GM18951 (cell line): ENCODE results near the gene NMT1.

Experiments
- POLR2A ChIP-seq: IDR thresholded peaks from 4 replicates; pipeline ENCODE4 v1.6.1; 2011; ENCODE audit warnings: mild to moderate bottlenecking; ENCODE audit not compliant: insufficient read length, insufficient read depth; ENCODE audit errors: extremely low read depth
- in situ Hi-C: fragments of 300-500 bp; cut with MboI; formaldehyde crosslinking; loops from one replicate; pipeline ENCODE4 v1.12.0; 2022; ENCODE audit warnings: low sequenced_read_pairs, mixed read lengths, inconsistent platforms; ENCODE audit not compliant: unreplicated experiment

Gene NMT1

GRCh38 chr17:45137561-45138305 lies 76.6 kb downstream of the NMT1 start:
- in situ Hi-C loops: loop anchor here (5.0 kb wide), 1 partner anchor 60 kb away; no protein-coding TSS in a partner anchor
- no peak for TF ChIP-seq POLR2A

- no peak for TF ChIP-seq POLR2A
Observed at GRCh38 chr17:45138911-45139532, 77.9 kb downstream of the NMT1 start.

GRCh38 chr17:45139533-45139920 lies 78.4 kb downstream of the NMT1 start:
- no peak for TF ChIP-seq POLR2A
- in situ Hi-C loops: loop anchor here (5.0 kb wide), 1 partner anchor 58 kb away; no protein-coding TSS in a partner anchor

More at GRCh38 chr17:45138911-45139532, 77.9 kb downstream of the NMT1 start:
- in situ Hi-C loops: loop anchor here (5.0 kb wide), 1 partner anchor 58 kb away; no protein-coding TSS in a partner anchor

- TF ChIP-seq POLR2A: no peak
- in situ Hi-C loops: no loop called here
Observed at GRCh38 chr17:45143094-45143670, 82.1 kb downstream of the NMT1 start.

GRCh38 chr17:45143767-45144198 lies 82.7 kb downstream of the NMT1 start:
- TF ChIP-seq POLR2A: peak; percentile 10
- in situ Hi-C loops: no loop called here

GRCh38 chr17:45144199-45145034 lies 83.3 kb downstream of the NMT1 start:
- in situ Hi-C loops: no loop called here
- peak; percentile 33 for TF ChIP-seq POLR2A

GRCh38 chr17:45145035-45145389 lies 83.9 kb downstream of the NMT1 start:
- no peak for TF ChIP-seq POLR2A
- in situ Hi-C loops: no loop called here

GRCh38 chr17:45146166-45146565 lies 85.0 kb downstream of the NMT1 start:
- in situ Hi-C loops: no loop called here
- no peak for TF ChIP-seq POLR2A

- TF ChIP-seq POLR2A: no peak
- in situ Hi-C loops: no loop called here
Observed at GRCh38 chr17:45146592-45146889, 85.4 kb downstream of the NMT1 start.

GRCh38 chr17:45146890-45147580 lies 85.9 kb downstream of the NMT1 start:
- peak; percentile 63 for TF ChIP-seq POLR2A
- in situ Hi-C loops: no loop called here

GRCh38 chr17:45147581-45148182 lies 86.6 kb downstream of the NMT1 start:
- TF ChIP-seq POLR2A: peak; percentile 51
- in situ Hi-C loops: no loop called here
